GM12878 (cell line): ENCODE results near the gene ZNF546. TPM values are rescaled to one million over a fixed set of nuclear protein-coding genes. Genes with fewer than 3 reads are reported as not detected.

Experiments used
- ATAC-seq: fragments of 200-7000 bp; cut with Tn5 transposase; 3 replicates; pipeline ENCODE4 v1.9.1; 2020; ENCODE audit warnings: mild to moderate bottlenecking, moderate library complexity
- BruUV-seq: library from RNA; stranded (reverse); fragments of 400-500 nt; replicated peaks from 2 replicates; lab custom pipeline; 2021; lab: Mats Ljungman, UMichigan
- CTCF ChIA-PET: fragments of 300-600 bp; sonication (Branson Sonifier 250); formaldehyde crosslinking; extraction: SDS; loops from one replicate; lab custom pipeline; 2021; ENCODE audit warnings: inconsistent platforms; lab: Yijun Ruan, JAX
- POLR2A ChIA-PET: fragments of 350-600 bp; formaldehyde crosslinking; extraction: SDS; loops from one replicate; lab custom pipeline; 2021; ENCODE audit warnings: inconsistent platforms; lab: Charles Lee
- RAD21 ChIA-PET: fragments of 300-600 bp; sonication (Branson Sonifier 250); formaldehyde crosslinking; loops from one replicate; lab custom pipeline; 2023; ENCODE audit warnings: antibody characterized with exemption; ENCODE audit not compliant: unreplicated experiment; lab: Charles Lee
- SMC1A ChIA-PET: fragments of 300-600 bp; sonication (Branson Sonifier 250); formaldehyde crosslinking; loops from one replicate; lab custom pipeline; 2023; ENCODE audit not compliant: unreplicated experiment, uncharacterized antibody; lab: Charles Lee
- DNase-seq: peaks from one replicate; pipeline ENCODE4 v3.0.0-alpha.2; 2011; ENCODE audit warnings: low read depth, low spot score
- FAIRE-seq: peaks from 3 replicates; lab custom pipeline; 2011; peaks lifted over from hg19 to GRCh38; lab: Jason Lieb, UNC
- H2AFZ ChIP-seq: 2 replicates; pipeline ENCODE4 v1.6.0; 2011; ENCODE audit warnings: low read depth, low read length, control low read depth; ENCODE audit not compliant: control insufficient read depth
- H3K27ac ChIP-seq: 2 replicates; pipeline ENCODE4 v1.5.1; 2011; ENCODE audit warnings: control low read depth; ENCODE audit not compliant: control insufficient read depth, insufficient read depth
- H3K27me3 ChIP-seq, 2 experiments: replicated peaks in 1 of 2; 2 replicates each; pipeline versions ENCODE4 v1.6.0 to v1.6.1; 2011; ENCODE audit warnings: low read length in 1 of 2; ENCODE audit not compliant: control insufficient read depth in 2 of 2, insufficient read depth in 2 of 2
- H3K36me3 ChIP-seq, 2 experiments: 2 replicates each; pipeline ENCODE4 v1.5.1; 2011; ENCODE audit warnings: low read length in 1 of 2; ENCODE audit not compliant: control insufficient read depth in 2 of 2, insufficient read depth in 2 of 2
- H3K4me1 ChIP-seq: 2 replicates; pipeline ENCODE4 v1.6.1; 2011; ENCODE audit warnings: mild to moderate bottlenecking, low read length, moderate library complexity, mixed read lengths; ENCODE audit not compliant: control insufficient read depth, insufficient read depth
- H3K4me2 ChIP-seq: 2 replicates; pipeline ENCODE4 v1.6.0; 2011; ENCODE audit warnings: control low read depth; ENCODE audit not compliant: control insufficient read depth, insufficient read depth
- H3K4me3 ChIP-seq: fragments of 200-600 bp; sonication (generic); 2 replicates; pipeline ENCODE4 v1.5.1; 2016
- H3K79me2 ChIP-seq: 2 replicates; pipeline ENCODE4 v1.6.0; 2011; ENCODE audit warnings: low read length; ENCODE audit not compliant: control insufficient read depth, insufficient read depth
- H3K9ac ChIP-seq: 2 replicates; pipeline ENCODE4 v1.8.0; 2011; ENCODE audit warnings: low read length, control low read depth, mixed read lengths; ENCODE audit not compliant: control insufficient read depth, insufficient read depth
- H3K9me3 ChIP-seq: replicated peaks from 3 replicates; pipeline ENCODE4 v1.5.1; 2011; ENCODE audit warnings: mild to moderate bottlenecking, low read length; ENCODE audit not compliant: control insufficient read depth, insufficient read depth
- H4K20me1 ChIP-seq: 2 replicates; pipeline ENCODE4 v1.6.0; 2011; ENCODE audit not compliant: control insufficient read depth, insufficient read depth
- KAT2A ChIP-seq: conservative IDR thresholded peaks from 2 replicates; pipeline ENCODE4 v1.6.1; 2011; ENCODE audit warnings: low read depth, low read length; ENCODE audit not compliant: control insufficient read depth
- PKNOX1 ChIP-seq: fragments of 450-650 bp; IDR thresholded peaks from 2 replicates; pipeline ENCODE4 v1.6.1; 2016; ENCODE audit warnings: mild to moderate bottlenecking
- RUNX3 ChIP-seq: IDR thresholded peaks from 2 replicates; pipeline ENCODE4 v1.6.1; 2012; ENCODE audit warnings: low read length, inconsistent platforms
- TCF12 ChIP-seq: IDR thresholded peaks from 2 replicates; pipeline ENCODE4 v1.6.1; 2011; ENCODE audit warnings: low read depth, mild to moderate bottlenecking, low read length
- TCF7 ChIP-seq: IDR thresholded peaks from 2 replicates; pipeline ENCODE4 v1.6.1; 2014; ENCODE audit warnings: antibody characterized with exemption, borderline replicate concordance
- WGBS: methylation state at CpG from one replicate; pipeline ENCODE4 v1.1.6; 2016; ENCODE audit warnings: low lambda C conversion rate; ENCODE audit not compliant: insufficient replicate concordance, insufficient coverage; ENCODE audit errors: missing lambda C conversion rate; 5-methylcytosine and 5-hydroxymethylcytosine counted together
- in situ Hi-C: fragments of 300-500 bp; cut with MboI; formaldehyde crosslinking; loops from 9 replicates; pipeline ENCODE4 v1.14.3; 2018; ENCODE audit warnings: mixed read lengths
- intact Hi-C: fragments of 100-400 bp; cut with micrococcal nuclease; formaldehyde crosslinking; loops from one replicate; pipeline ENCODE4 v1.14.2; 2022; ENCODE audit not compliant: unreplicated experiment
- polyA plus RNA-seq, 11 experiments: library from polyadenylated mRNA; depleted of rRNA in 4 of 11; unstranded in 6 of 11; stranded (reverse) in 5 of 11; fragments of >200 nt; fragmentation: Nextera tagmentation in 4 of 11; fragmentation: Illumina TruSeq in 1 of 11; extraction: Ambion mirVana in 4 of 11; extraction: Trizol in 1 of 11; gene quantifications; 1 replicate in 1 of 11; 2 replicates in 10 of 11; pipeline versions ENCODE4 v1.2.1 to v1.2.3, GENCODE V29; 2011 to 2016; ENCODE audit warnings: inconsistent platforms in 2 of 11, missing spikeins in 2 of 11, low read depth in 1 of 11
- total RNA-seq, 4 experiments: library from RNA; depleted of rRNA in 3 of 4; stranded (reverse); fragments of >200 nt in 3 of 4; fragmentation: Illumina TruSeq in 1 of 4; extraction: Trizol in 1 of 4; gene quantifications; 2 replicates each; pipeline versions ENCODE4 v1.2.1 to v1.2.3, GENCODE V29; 2013 to 2021

The ZNF546 gene
- total and polyA plus RNA-seq, 10 of the 15 experiments (the other 5 are each of a cell fraction or from before 2014, with no cell fraction given) = 0.88 to 4.1 (median 2.4) TPM

GRCh38 chr19:39997638-39998216 lies 867 bp downstream of the ZNF546 start:
- intact Hi-C loops = no loop called here
- Histone ChIP-seq H3K9me3 (peaks cover 8% of the 10 kb centered on the region; the same call in 2 of the 3 replicates), H2AFZ (peak overlapping the region; percentile 91), H4K20me1 (no peaks in the 10 kb centered on the region), H3K4me2 (peak overlapping the region; percentile 57), H3K4me3 (peak overlapping the region; percentile 83), H3K27me3 (no peaks in the 10 kb centered on the region), H3K79me2 (peaks cover 16% of the 10 kb centered on the region), H3K4me1 (peaks cover 4% of the 10 kb centered on the region; the same call in 1 of the 2 replicates), H3K9ac (peak overlapping the region; percentile 83), H3K36me3 (no peaks in the 10 kb centered on the region), H3K27ac (peak overlapping the region; percentile 79)
- SMC1A ChIA-PET = interaction anchor here (0.8 to 3.4 kb wide), 6 partner anchors 12 to 324 kb away, joined by 3 to 25 read pairs (median 3); partner anchors contain the start of gene PSMC4
- TF ChIP-seq TCF7 (peak; percentile 34; the same call in 1 of the 2 replicates), TCF12 (peak; percentile 48; the same call in 1 of the 2 replicates), KAT2A (no peak), PKNOX1 (peak; percentile 47; the same call in 1 of the 2 replicates), RUNX3 (peak; percentile 66)
- WGBS = 50% methylated on average over 5 of the region's 5 CpGs
- CTCF ChIA-PET = interaction anchor here (0.5 to 2.9 kb wide), 8 partner anchors 25 to 358 kb away, joined by 3 to 21 read pairs (median 4); partner anchors contain the start of genes PSMC4 and ZNF780B
- FAIRE-seq (peak; percentile 52), ATAC-seq (peak; percentile 57), DNase-seq (no peak)
- in situ Hi-C loops = no loop called here
- RAD21 ChIA-PET = interaction anchor here (0.5 to 2.7 kb wide), 5 partner anchors 8 to 192 kb away, joined by 3 to 21 read pairs (median 4); partner anchors contain the start of gene PSMC4
- POLR2A ChIA-PET = interaction anchor here (1.0 to 3.8 kb wide), 3 partner anchors 27 to 72 kb away, joined by 3 to 23 read pairs (median 5); partner anchors contain the start of gene PSMC4
- no TSS peak for BruUV-seq
